ENCODE data around the gene LINC01488. TPM values are rescaled to one million over a fixed set of nuclear protein-coding genes. Genes with fewer than 3 reads are reported as not detected.

LINC01488 gene
- total and polyA plus RNA-seq, 2 of the 13 experiments (the other 11 are each of a cell fraction or from before 2014, with no cell fraction given): 0.26 to 0.58 TPM

DNA sequence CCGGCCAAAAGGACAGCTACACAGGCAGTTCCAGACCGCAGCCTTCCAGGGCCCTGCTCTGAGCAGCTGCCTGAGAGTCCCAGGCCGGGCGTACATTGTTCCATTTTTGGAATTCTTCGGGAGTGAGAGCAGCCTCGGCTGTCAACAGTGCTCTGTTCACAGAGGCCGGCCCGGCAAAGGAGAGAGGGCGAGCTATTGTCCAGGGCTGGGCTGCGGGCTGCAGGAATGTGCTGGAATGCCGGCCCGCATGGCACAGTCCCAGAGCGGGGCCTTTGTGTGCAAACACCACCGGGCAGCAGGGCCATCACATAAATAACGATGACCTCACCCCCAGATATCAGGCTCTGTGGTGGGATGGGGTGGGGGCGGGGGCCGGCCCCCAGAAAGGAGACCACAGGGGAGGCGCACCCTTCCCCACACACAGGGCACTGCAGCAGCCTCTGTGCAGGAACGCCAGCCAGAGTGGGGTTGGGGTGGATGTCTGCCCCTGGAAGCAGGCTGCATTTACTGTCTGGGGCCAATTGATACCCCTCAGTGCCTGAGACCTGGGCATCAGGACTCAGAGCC, 15.8 kb downstream of the LINC01488 start (continued):
- TF ChIP-seq, protein P1, sequence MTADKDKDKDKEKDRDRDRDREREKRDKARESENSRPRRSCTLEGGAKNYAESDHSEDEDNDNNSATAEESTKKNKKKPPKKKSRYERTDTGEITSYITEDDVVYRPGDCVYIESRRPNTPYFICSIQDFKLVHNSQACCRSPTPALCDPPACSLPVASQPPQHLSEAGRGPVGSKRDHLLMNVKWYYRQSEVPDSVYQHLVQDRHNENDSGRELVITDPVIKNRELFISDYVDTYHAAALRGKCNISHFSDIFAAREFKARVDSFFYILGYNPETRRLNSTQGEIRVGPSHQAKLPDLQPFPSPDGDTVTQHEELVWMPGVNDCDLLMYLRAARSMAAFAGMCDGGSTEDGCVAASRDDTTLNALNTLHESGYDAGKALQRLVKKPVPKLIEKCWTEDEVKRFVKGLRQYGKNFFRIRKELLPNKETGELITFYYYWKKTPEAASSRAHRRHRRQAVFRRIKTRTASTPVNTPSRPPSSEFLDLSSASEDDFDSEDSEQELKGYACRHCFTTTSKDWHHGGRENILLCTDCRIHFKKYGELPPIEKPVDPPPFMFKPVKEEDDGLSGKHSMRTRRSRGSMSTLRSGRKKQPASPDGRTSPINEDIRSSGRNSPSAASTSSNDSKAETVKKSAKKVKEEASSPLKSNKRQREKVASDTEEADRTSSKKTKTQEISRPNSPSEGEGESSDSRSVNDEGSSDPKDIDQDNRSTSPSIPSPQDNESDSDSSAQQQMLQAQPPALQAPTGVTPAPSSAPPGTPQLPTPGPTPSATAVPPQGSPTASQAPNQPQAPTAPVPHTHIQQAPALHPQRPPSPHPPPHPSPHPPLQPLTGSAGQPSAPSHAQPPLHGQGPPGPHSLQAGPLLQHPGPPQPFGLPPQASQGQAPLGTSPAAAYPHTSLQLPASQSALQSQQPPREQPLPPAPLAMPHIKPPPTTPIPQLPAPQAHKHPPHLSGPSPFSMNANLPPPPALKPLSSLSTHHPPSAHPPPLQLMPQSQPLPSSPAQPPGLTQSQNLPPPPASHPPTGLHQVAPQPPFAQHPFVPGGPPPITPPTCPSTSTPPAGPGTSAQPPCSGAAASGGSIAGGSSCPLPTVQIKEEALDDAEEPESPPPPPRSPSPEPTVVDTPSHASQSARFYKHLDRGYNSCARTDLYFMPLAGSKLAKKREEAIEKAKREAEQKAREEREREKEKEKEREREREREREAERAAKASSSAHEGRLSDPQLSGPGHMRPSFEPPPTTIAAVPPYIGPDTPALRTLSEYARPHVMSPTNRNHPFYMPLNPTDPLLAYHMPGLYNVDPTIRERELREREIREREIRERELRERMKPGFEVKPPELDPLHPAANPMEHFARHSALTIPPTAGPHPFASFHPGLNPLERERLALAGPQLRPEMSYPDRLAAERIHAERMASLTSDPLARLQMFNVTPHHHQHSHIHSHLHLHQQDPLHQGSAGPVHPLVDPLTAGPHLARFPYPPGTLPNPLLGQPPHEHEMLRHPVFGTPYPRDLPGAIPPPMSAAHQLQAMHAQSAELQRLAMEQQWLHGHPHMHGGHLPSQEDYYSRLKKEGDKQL (CRISPR knock-in tag; IDR thresholded peaks at IDR 0.05; ENCODE audit: low read depth): no peak; the same call in 1 of the 2 replicates
- TF ChIP-seq GPN1 (CRISPR knock-in tag; IDR thresholded peaks at IDR 0.05; ENCODE audit: borderline replicate concordance): no peak
- TF ChIP-seq ZNF772 (CRISPR knock-in tag; IDR thresholded peaks at IDR 0.05): peak; percentile 31; the same call in 1 of the 2 replicates
- peak; percentile 98 for TF ChIP-seq ZNF691 (CRISPR knock-in tag; IDR thresholded peaks at IDR 0.05; ENCODE audit: borderline replicate concordance, low read depth)
- TF ChIP-seq, protein P2, sequence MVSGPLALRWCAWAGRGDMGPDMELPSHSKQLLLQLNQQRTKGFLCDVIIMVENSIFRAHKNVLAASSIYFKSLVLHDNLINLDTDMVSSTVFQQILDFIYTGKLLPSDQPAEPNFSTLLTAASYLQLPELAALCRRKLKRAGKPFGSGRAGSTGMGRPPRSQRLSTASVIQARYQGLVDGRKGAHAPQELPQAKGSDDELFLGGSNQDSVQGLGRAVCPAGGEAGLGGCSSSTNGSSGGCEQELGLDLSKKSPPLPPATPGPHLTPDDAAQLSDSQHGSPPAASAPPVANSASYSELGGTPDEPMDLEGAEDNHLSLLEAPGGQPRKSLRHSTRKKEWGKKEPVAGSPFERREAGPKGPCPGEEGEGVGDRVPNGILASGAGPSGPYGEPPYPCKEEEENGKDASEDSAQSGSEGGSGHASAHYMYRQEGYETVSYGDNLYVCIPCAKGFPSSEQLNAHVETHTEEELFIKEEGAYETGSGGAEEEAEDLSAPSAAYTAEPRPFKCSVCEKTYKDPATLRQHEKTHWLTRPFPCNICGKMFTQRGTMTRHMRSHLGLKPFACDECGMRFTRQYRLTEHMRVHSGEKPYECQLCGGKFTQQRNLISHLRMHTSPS (CRISPR knock-in tag; IDR thresholded peaks at IDR 0.05; ENCODE audit: low read depth): peak; percentile 84
- TF ChIP-seq ZNF264 (CRISPR knock-in tag; IDR thresholded peaks at IDR 0.05): peak; percentile 31; the same call in 1 of the 2 replicates
- peak; percentile 64; the same call in 1 of the 2 replicates for TF ChIP-seq ZNF317 (CRISPR knock-in tag; IDR thresholded peaks at IDR 0.05)
- TF ChIP-seq HOXA3 (CRISPR knock-in tag; IDR thresholded peaks at IDR 0.05): peak; percentile 68
- TF ChIP-seq ZNF7 (CRISPR knock-in tag; IDR thresholded peaks at IDR 0.05): no peak
- TF ChIP-seq, protein P3, sequence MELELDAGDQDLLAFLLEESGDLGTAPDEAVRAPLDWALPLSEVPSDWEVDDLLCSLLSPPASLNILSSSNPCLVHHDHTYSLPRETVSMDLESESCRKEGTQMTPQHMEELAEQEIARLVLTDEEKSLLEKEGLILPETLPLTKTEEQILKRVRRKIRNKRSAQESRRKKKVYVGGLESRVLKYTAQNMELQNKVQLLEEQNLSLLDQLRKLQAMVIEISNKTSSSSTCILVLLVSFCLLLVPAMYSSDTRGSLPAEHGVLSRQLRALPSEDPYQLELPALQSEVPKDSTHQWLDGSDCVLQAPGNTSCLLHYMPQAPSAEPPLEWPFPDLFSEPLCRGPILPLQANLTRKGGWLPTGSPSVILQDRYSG (CRISPR knock-in tag; IDR thresholded peaks at IDR 0.05): no peak
- no peak for TF ChIP-seq ONECUT2 (CRISPR knock-in tag; IDR thresholded peaks at IDR 0.05)
- peak; percentile 97 for TF ChIP-seq JUN (CRISPR knock-in tag; IDR thresholded peaks at IDR 0.05)
- TF ChIP-seq HDAC2 (CRISPR knock-in tag; IDR thresholded peaks at IDR 0.05): peak; percentile 81
- TF ChIP-seq ZSCAN9 (CRISPR knock-in tag; IDR thresholded peaks at IDR 0.05; ENCODE audit: borderline replicate concordance): peak; percentile 48; the same call in 1 of the 2 replicates
- no peak for TF ChIP-seq RORA (CRISPR knock-in tag; IDR thresholded peaks at IDR 0.05)
- TF ChIP-seq PAXIP1 (CRISPR knock-in tag; conservative IDR thresholded peaks at IDR 0.05): peak; percentile 62
- no peak for TF ChIP-seq POLR2AphosphoS5 (IDR thresholded peaks at IDR 0.05; ENCODE audit: low read depth, low read length)
